ENCODE measurements around the gene SCMH1. TPM values are rescaled to one million over a fixed set of nuclear protein-coding genes. Genes with fewer than 3 reads are reported as not detected.

SCMH1 gene
- total RNA-seq, 1 experiment from 2014 or later: 16.5 TPM

DNA sequence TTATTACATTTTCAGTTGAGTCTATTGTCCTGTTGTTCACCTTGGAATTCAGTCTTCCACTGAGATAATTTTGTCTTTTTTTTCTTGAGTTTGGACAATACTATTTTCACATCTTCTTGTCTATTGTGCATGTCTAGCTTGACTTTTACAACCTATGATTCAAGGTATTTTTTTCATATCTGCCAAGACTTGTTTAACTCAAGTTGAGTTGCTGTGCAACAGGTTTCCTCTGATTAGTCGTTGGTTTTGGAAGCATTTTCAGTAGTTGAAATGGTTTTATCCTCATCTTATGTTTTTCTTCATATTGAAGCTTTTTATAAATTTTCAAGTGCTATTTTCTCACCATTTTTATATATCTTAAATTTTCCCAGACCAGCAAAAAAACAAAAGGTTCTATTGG is 103.6 kb downstream of the SCMH1 start:
- WGBS (ENCODE audit: extremely low coverage, insufficient read length, low lambda C conversion rate): no CpG with 5 or more reads among the region's 1 CpG
- no peak overlapping the region for H3K23ac ChIP-seq (ENCODE audit: insufficient read length, low read depth, low read length)
- peaks cover 33 to 50% of the 10 kb centered on the region in 2 experiments for H3K9me3 Mint-ChIP-seq

More for the DNA sequence above, 103.6 kb downstream of the SCMH1 start:
- Histone ChIP-seq H3K79me1 (ENCODE audit: insufficient read depth, low read depth, low read length, poor library complexity, severe bottlenecking) (no peaks in the 10 kb centered on the region), H3K79me2 (ENCODE audit: insufficient read depth, low read length) (no peaks in the 10 kb centered on the region), H4K8ac (replicated peaks; ENCODE audit: insufficient read length, low read depth, low read length) (no peak overlapping the region), H3K23me2 (ENCODE audit: insufficient read length, low read depth, low read length, poor library complexity, severe bottlenecking) (no peaks in the 10 kb centered on the region), H3K4ac (ENCODE audit: low read depth, low read length) (no peak overlapping the region), H4K20me1 (ENCODE audit: control insufficient read depth, insufficient read depth, insufficient read length) (no peaks in the 10 kb centered on the region), H2BK15ac (ENCODE audit: low read depth, low read length) (no peak overlapping the region), H3K27me3 (ENCODE audit: insufficient read depth, low read length) (no peaks in the 10 kb centered on the region), H2AFZ (ENCODE audit: low read length) (no peak overlapping the region), H3K4me2 (ENCODE audit: insufficient read depth, insufficient read length, low read length) (no peak overlapping the region), H2BK12ac (ENCODE audit: insufficient read length, low read depth, low read length) (no peak overlapping the region), H3T11ph (ENCODE audit: low read length) (no peak overlapping the region), H3K14ac (ENCODE audit: insufficient read depth, low read length) (no peak overlapping the region), H4K5ac (ENCODE audit: insufficient read length, low read depth, low read length) (no peak overlapping the region), H3K18ac (ENCODE audit: insufficient read length, low read depth, low read length) (no peak overlapping the region), H3K9me3 (ENCODE audit: control insufficient read depth, low read depth, low read length) (no peaks in the 10 kb centered on the region), H3K9ac (ENCODE audit: extremely low read depth, insufficient read length, low read length) (no peak overlapping the region), H2BK20ac (ENCODE audit: low read depth, low read length, poor library complexity, severe bottlenecking) (no peak overlapping the region), H2BK120ac (ENCODE audit: low read depth, low read length, poor library complexity, severe bottlenecking) (no peak overlapping the region), H2AK5ac (ENCODE audit: insufficient read length, low read length) (no peak overlapping the region), H4K91ac (ENCODE audit: insufficient read length, low read depth, low read length) (no peak overlapping the region), H3K4me1 (ENCODE audit: insufficient read depth, low read length) (no peaks in the 10 kb centered on the region), H2BK5ac (ENCODE audit: insufficient read length, low read length) (no peak overlapping the region), H3K27ac (ENCODE audit: insufficient read length, low read depth, low read length) (no peak overlapping the region), H3K56ac (ENCODE audit: insufficient read length, low read depth, low read length) (no peak overlapping the region)
- Mint-ChIP-seq H3K27ac (no peak overlapping the region), H3K36me3 (ENCODE audit: insufficient read depth in 1 of 3, low read depth in 3 of 3) (peaks cover 50 to 74% (median 72%) of the 10 kb centered on the region in 3 experiments), H3K4me3 (no peak overlapping the region), H3K27me3 (ENCODE audit: low read depth) (no peaks in the 10 kb centered on the region), H3K4me1 (peaks cover 3 to 6% of the 10 kb centered on the region in 2 experiments)
- DNase-seq: no peak
- no peak for TF ChIP-seq CTCF (conservative IDR thresholded peaks at IDR 0.05)

All from H9 (cell line).